PC-9 (cell line): ENCODE measurements around the gene SREK1. TPM values are rescaled to one million over a fixed set of nuclear protein-coding genes. Genes with fewer than 3 reads are reported as not detected.
A peak's percentile ranks its signal among the peaks of the same experiment; 100 is the strongest.

Source experiments
- BruUV-seq: library from RNA; stranded (reverse); fragments of 400-500 nt; replicated peaks from 2 replicates; lab custom pipeline; 2021; lab: Mats Ljungman, UMichigan
- CTCF ChIA-PET: fragments of 300-600 bp; sonication (Branson Sonifier 250); formaldehyde crosslinking; loops from one replicate; lab custom pipeline; 2022; ENCODE audit warnings: antibody characterized with exemption; lab: Charles Lee
- POLR2A ChIA-PET: fragments of 300-600 bp; sonication (Branson Sonifier 250); formaldehyde crosslinking; loops from one replicate; lab custom pipeline; 2022; ENCODE audit warnings: antibody characterized with exemption; ENCODE audit not compliant: unreplicated experiment; lab: Charles Lee
- DNase-seq, 2 experiments: peaks; one replicate each; pipeline versions ENCODE4 v3.0.0 to v3.0.0-alpha.2; 2015 to 2022; ENCODE audit warnings: mixed read lengths in 1 of 2
- H2AFZ ChIP-seq: fragments of 200-600 bp; sonication (generic); 2 replicates; pipeline ENCODE4 v1.8.1; 2017; ENCODE audit warnings: antibody characterized with exemption
- H3F3A ChIP-seq: fragments of 200-600 bp; sonication (generic); 2 replicates; pipeline ENCODE4 v1.8.1; 2017; ENCODE audit warnings: antibody characterized with exemption, mild to moderate bottlenecking, low read depth; ENCODE audit not compliant: insufficient read depth
- H3K27ac ChIP-seq: fragments of 200-600 bp; sonication (generic); 2 replicates; pipeline ENCODE4 v1.6.1; 2016; ENCODE audit warnings: mixed run types
- H3K27me3 ChIP-seq: fragments of 200-600 bp; sonication (generic); 2 replicates; pipeline ENCODE4 v1.6.1; 2016; ENCODE audit warnings: low read depth, mixed run types; ENCODE audit not compliant: insufficient read depth
- H3K36me3 ChIP-seq: fragments of 200-600 bp; sonication (generic); 2 replicates; pipeline ENCODE4 v1.6.1; 2016; ENCODE audit warnings: low read depth, mixed run types
- H3K4me1 ChIP-seq: fragments of 200-600 bp; sonication (generic); replicated peaks from 2 replicates; pipeline ENCODE4 v1.6.1; 2016; ENCODE audit warnings: mixed run types; ENCODE audit not compliant: insufficient read depth
- H3K4me2 ChIP-seq: fragments of 200-600 bp; sonication (generic); 2 replicates; pipeline ENCODE4 v1.6.1; 2017; ENCODE audit warnings: mixed run types
- H3K4me3 ChIP-seq: fragments of 200-600 bp; sonication (generic); 2 replicates; pipeline ENCODE4 v1.6.1; 2016; ENCODE audit warnings: mixed run types
- H3K79me2 ChIP-seq: fragments of 200-600 bp; sonication (generic); 2 replicates; pipeline ENCODE4 v1.6.1; 2017; ENCODE audit warnings: low read depth, mixed run types
- H3K9me2 ChIP-seq: fragments of 200-600 bp; sonication (generic); 2 replicates; pipeline ENCODE4 v1.8.1; 2017; ENCODE audit warnings: mild to moderate bottlenecking; ENCODE audit not compliant: insufficient read depth
- H3K9me3 ChIP-seq: fragments of 200-600 bp; sonication (generic); 2 replicates; pipeline ENCODE4 v1.8.1; 2016; ENCODE audit warnings: low read depth; ENCODE audit not compliant: insufficient read depth
- H4K20me1 ChIP-seq: fragments of 200-600 bp; sonication (generic); 2 replicates; pipeline ENCODE4 v1.8.1; 2017; ENCODE audit not compliant: insufficient read depth
- EZH2 ChIP-seq: fragments of 200-600 bp; sonication (generic); IDR thresholded peaks from 2 replicates; pipeline ENCODE4 v1.8.0; 2017; ENCODE audit warnings: antibody characterized with exemption, low read depth
- intact Hi-C: fragments of 100-400 bp; cut with micrococcal nuclease; formaldehyde crosslinking; loops from one replicate; pipeline ENCODE4 v1.10.0; 2022; ENCODE audit not compliant: unreplicated experiment
- total RNA-seq: library from RNA; stranded (reverse); gene quantifications from 2 replicates; pipeline ENCODE4 v1.2.3, GENCODE V29; 2021
- TF ChIP-seq, protein P1 (sequence below): fragments of 200-600 bp; sonication (generic); conservative IDR thresholded peaks from 2 replicates; pipeline ENCODE4 v1.6.1; 2017; ENCODE audit warnings: mixed run types, antibody characterized with exemption, mild to moderate bottlenecking, moderate library complexity

The SREK1 gene
- total RNA-seq, 1 experiment from 2014 or later: 73.8 TPM

GRCh38 chr5:66169534-66169933 lies 25.4 kb downstream of the SREK1 start:
- Histone ChIP-seq H3K9me3 (no peaks in the 10 kb centered on the region), H3F3A (peaks cover 42% of the 10 kb centered on the region), H3K36me3 (peaks cover 26% of the 10 kb centered on the region), H3K79me2 (peaks cover 12% of the 10 kb centered on the region; the same call in 1 of the 2 replicates), H3K4me1 (no peaks in the 10 kb centered on the region), H3K27me3 (no peaks in the 10 kb centered on the region), H4K20me1 (peaks cover 19% of the 10 kb centered on the region), H3K4me2 (no peak overlapping the region), H2AFZ (no peak overlapping the region), H3K4me3 (no peak overlapping the region), H3K9me2 (no peaks in the 10 kb centered on the region), H3K27ac (no peak overlapping the region)
- BruUV-seq: no TSS peak
- TF ChIP-seq, protein P1, sequence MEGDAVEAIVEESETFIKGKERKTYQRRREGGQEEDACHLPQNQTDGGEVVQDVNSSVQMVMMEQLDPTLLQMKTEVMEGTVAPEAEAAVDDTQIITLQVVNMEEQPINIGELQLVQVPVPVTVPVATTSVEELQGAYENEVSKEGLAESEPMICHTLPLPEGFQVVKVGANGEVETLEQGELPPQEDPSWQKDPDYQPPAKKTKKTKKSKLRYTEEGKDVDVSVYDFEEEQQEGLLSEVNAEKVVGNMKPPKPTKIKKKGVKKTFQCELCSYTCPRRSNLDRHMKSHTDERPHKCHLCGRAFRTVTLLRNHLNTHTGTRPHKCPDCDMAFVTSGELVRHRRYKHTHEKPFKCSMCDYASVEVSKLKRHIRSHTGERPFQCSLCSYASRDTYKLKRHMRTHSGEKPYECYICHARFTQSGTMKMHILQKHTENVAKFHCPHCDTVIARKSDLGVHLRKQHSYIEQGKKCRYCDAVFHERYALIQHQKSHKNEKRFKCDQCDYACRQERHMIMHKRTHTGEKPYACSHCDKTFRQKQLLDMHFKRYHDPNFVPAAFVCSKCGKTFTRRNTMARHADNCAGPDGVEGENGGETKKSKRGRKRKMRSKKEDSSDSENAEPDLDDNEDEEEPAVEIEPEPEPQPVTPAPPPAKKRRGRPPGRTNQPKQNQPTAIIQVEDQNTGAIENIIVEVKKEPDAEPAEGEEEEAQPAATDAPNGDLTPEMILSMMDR: no peak
- no peak for TF ChIP-seq EZH2
- intact Hi-C loops: no loop called here
- POLR2A ChIA-PET: no interaction called here
- CTCF ChIA-PET: no interaction called here
- DNase-seq: no peak

- ChIA-PET POLR2A (no interaction called here), CTCF (no interaction called here)
- Histone ChIP-seq H3K79me2 (peaks cover 15% of the 10 kb centered on the region; the same call in 1 of the 2 replicates), H3K9me3 (no peaks in the 10 kb centered on the region), H2AFZ (no peak overlapping the region), H3F3A (peaks cover 42% of the 10 kb centered on the region), H3K9me2 (no peaks in the 10 kb centered on the region), H3K27me3 (no peaks in the 10 kb centered on the region), H3K4me2 (no peak overlapping the region), H3K4me3 (no peak overlapping the region), H3K4me1 (no peaks in the 10 kb centered on the region), H3K27ac (0 out of 2 replicates have a peak overlapping the region, but pooled peaks have one; percentile 27), H4K20me1 (peaks cover 22% of the 10 kb centered on the region; the same call in 1 of the 2 replicates), H3K36me3 (peaks cover 32% of the 10 kb centered on the region)
- no peak for DNase-seq
- intact Hi-C loops: loop anchor here (2.0 kb wide), 3 partner anchors 136 to 694 kb away; no protein-coding TSS in a partner anchor
- TSS peak; percentile 62 for BruUV-seq
- no peak for TF ChIP-seq EZH2
- TF ChIP-seq, protein P1: no peak
These were observed 26.3 kb downstream of the SREK1 start for GRCh38 chr5:66170195-66170919.

- Histone ChIP-seq H3K27ac (no peak overlapping the region), H3K4me1 (no peaks in the 10 kb centered on the region)
These were observed 27.5 kb downstream of the SREK1 start for GRCh38 chr5:66171349-66172344.

More at GRCh38 chr5:66171349-66172344, 27.5 kb downstream of the SREK1 start:
- peak in 1 of 2 experiments; percentile 5 for DNase-seq
- Histone ChIP-seq H3K27me3 (no peaks in the 10 kb centered on the region), H3K36me3 (peaks cover 36% of the 10 kb centered on the region), H3F3A (peaks cover 42% of the 10 kb centered on the region), H2AFZ (no peak overlapping the region), H3K9me2 (no peaks in the 10 kb centered on the region), H4K20me1 (peaks cover 26% of the 10 kb centered on the region; the same call in 1 of the 2 replicates), H3K4me3 (no peak overlapping the region), H3K79me2 (peaks cover 13% of the 10 kb centered on the region; the same call in 1 of the 2 replicates), H3K4me2 (no peak overlapping the region), H3K9me3 (no peaks in the 10 kb centered on the region)
- ChIA-PET CTCF (interaction anchor here (0.5 to 1.4 kb wide), 6 partner anchors 12 to 822 kb away, joined by 3 to 12 read pairs (median 4); no protein-coding TSS in a partner anchor), POLR2A (interaction anchor here (0.6 kb wide), 1 partner anchor 226 kb away, joined by 5 read pairs; no protein-coding TSS in a partner anchor)
- intact Hi-C loops: loop anchor here (2.0 kb wide), 3 partner anchors 135 to 693 kb away; no protein-coding TSS in a partner anchor
- TF ChIP-seq, protein P1: peak; percentile 72
- TF ChIP-seq EZH2: no peak
- no TSS peak for BruUV-seq
